BE2C (cell line): ENCODE measurements around the gene TNP1.

ENCODE experiments used
- DNase-seq: peaks from one replicate; pipeline ENCODE4 v3.0.0-alpha.2; 2020
- H3K27me3 ChIP-seq: fragments of 250-450 bp; sonication (Bioruptor Pico); 2 replicates; pipeline ENCODE4 v1.5.1; 2020; ENCODE audit warnings: mild to moderate bottlenecking
- H3K36me3 ChIP-seq: fragments of 250-450 bp; sonication (Bioruptor Pico); 2 replicates; pipeline ENCODE4 v1.5.1; 2020; ENCODE audit warnings: mild to moderate bottlenecking
- H3K4me1 ChIP-seq: fragments of 250-450 bp; sonication (Bioruptor Pico); 2 replicates; pipeline ENCODE4 v1.5.1; 2020
- H3K4me3 ChIP-seq: 2 replicates; pipeline ENCODE4 v1.5.1; 2011; ENCODE audit warnings: low read depth, low read length
- H3K9me3 ChIP-seq: fragments of 250-450 bp; sonication (Bioruptor Pico); 2 replicates; pipeline ENCODE4 v1.5.1; 2020
- CTCF ChIP-seq: IDR thresholded peaks from 2 replicates; pipeline ENCODE4 v1.5.1; 2012; ENCODE audit warnings: mild to moderate bottlenecking, low read depth, low read length

Gene TNP1

DNA sequence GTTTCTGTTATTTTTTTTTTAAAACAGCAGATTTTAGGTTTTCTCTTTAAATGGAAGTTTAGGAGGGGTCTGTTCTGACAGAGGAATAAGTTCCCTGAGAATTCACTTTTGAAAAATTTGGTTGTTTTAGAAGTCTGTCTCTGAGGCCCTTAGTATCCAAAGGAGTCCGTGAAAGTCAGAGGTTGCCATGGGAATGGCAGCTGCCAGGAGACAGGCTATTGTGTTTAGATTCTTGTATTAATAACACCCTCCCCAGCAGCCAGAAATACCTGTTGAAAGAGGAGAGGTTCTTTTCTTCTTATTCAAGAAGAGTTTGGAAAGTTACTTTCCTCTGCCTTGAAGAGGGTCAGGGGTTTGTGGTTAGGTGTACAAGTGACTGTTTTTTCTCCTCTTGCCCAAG is 29.5 kb downstream of the TNP1 start:
- Histone ChIP-seq H3K9me3 (no peaks in the 10 kb centered on the region), H3K27me3 (no peaks in the 10 kb centered on the region), H3K36me3 (no peaks in the 10 kb centered on the region), H3K4me1 (peaks cover 3% of the 10 kb centered on the region; the same call in 1 of the 2 replicates), H3K4me3 (no peak overlapping the region)
- TF ChIP-seq CTCF, result no peak
- DNase-seq, result no peak

DNA sequence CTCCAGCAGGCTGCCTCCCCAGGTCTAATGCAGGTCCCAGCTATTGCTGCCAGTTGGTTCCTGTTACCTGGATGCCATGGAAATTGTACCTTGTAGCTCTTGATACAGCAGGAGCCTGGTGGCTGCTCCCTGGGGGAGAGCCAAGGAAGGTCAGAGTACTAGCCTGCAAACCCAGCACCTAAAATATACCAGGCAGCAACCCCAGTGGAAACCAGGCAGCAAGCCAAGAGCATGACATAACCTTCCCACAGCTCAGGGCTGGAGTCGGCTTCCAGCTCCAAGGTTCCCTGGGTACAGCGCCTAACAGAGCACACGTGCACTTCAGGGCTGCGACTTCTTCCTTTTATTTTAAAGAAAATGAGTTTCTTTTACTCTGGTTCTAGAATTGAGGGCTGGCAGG is 30.3 kb downstream of the TNP1 start:
- peak; percentile 73 for DNase-seq
- no peak overlapping the region for H3K4me3 ChIP-seq
- no peak for TF ChIP-seq CTCF
- H3K4me1 ChIP-seq, result peaks cover 3% of the 10 kb centered on the region; the same call in 1 of the 2 replicates
- no peaks in the 10 kb centered on the region for H3K27me3 ChIP-seq
- H3K36me3 ChIP-seq, result no peaks in the 10 kb centered on the region
- no peaks in the 10 kb centered on the region for H3K9me3 ChIP-seq

GRCh38 chr2:216827073-216827720 is 32.7 kb downstream of the TNP1 start:
- Histone ChIP-seq H3K27me3 (no peaks in the 10 kb centered on the region), H3K36me3 (no peaks in the 10 kb centered on the region)

DNA sequence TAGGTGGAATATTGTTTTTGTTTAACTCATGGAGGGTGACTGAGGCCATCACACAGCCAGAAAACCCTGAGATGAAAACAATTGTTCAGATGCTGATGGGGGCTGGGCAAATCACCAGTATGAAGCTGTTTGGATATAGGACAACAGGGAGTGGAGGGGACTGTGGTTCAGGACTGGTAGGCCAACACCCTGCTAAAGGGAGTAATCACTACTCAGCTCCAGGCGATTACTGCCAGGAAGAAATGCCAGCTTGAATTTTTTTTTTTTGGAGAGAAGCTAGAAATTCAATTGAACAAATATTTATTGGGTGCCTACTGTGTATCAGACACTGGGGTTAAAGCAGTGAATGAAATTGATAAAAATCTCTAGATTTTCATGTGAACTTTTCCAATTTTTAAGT is 37.4 kb downstream of the TNP1 start:
- Histone ChIP-seq H3K4me1 (peaks cover 3% of the 10 kb centered on the region), H3K27me3 (no peaks in the 10 kb centered on the region), H3K9me3 (no peaks in the 10 kb centered on the region), H3K36me3 (no peaks in the 10 kb centered on the region), H3K4me3 (no peak overlapping the region)
- no peak for DNase-seq
- no peak for TF ChIP-seq CTCF

More at GRCh38 chr2:216827073-216827720, 32.7 kb downstream of the TNP1 start:
- no peak for TF ChIP-seq CTCF
- Histone ChIP-seq H3K4me3 (no peak overlapping the region), H3K9me3 (no peaks in the 10 kb centered on the region), H3K4me1 (peaks cover 3% of the 10 kb centered on the region; the same call in 1 of the 2 replicates)
- no peak for DNase-seq

GRCh38 chr2:216820709-216821108 is 39.2 kb downstream of the TNP1 start:
- H3K4me1 ChIP-seq, result no peaks in the 10 kb centered on the region; the same call in 1 of the 2 replicates
- no peaks in the 10 kb centered on the region for H3K27me3 ChIP-seq
- no peaks in the 10 kb centered on the region for H3K9me3 ChIP-seq
- no peak overlapping the region for H3K4me3 ChIP-seq
- DNase-seq, result no peak
- TF ChIP-seq CTCF, result no peak
- H3K36me3 ChIP-seq, result no peaks in the 10 kb centered on the region

DNA sequence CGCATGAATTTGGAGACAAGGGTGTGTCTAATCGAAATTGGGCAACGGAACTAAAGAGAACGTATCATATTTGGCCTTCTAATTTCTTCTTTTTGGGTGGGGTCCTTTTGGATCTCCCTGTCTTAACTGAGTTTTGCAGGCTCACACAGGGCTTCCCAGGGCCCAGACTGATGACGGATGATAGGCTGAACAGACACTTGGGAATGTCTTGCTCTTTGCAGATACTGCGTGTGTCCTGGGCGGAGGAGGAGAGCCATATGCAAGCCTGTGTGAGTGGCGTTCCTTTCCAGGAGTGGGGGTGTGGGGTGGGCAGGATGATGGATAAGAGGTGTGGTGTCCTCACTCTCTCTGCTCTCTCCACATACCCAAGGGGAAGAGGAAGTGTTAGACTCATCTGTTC is 40.1 kb downstream of the TNP1 start:
- Histone ChIP-seq H3K4me3 (no peak overlapping the region), H3K36me3 (no peaks in the 10 kb centered on the region), H3K4me1 (no peaks in the 10 kb centered on the region; the same call in 1 of the 2 replicates), H3K9me3 (no peaks in the 10 kb centered on the region), H3K27me3 (no peaks in the 10 kb centered on the region)
- DNase-seq, result no peak
- no peak for TF ChIP-seq CTCF
